ENCODE results near the gene PTPN14.
"Not testable (repeated sequence)": the region's sequence is repeated elsewhere in the genome, so short reads cannot be mapped to it uniquely, and the experiment has no call there.

The PTPN14 gene

GRCh38 chr1:214422137-214422671 is 129.2 kb downstream of the PTPN14 start:
- no peak for DNase-seq

- DNase-seq = no peak
These were observed 130.6 kb downstream of the PTPN14 start for GRCh38 chr1:214420833-214421232.

DNA sequence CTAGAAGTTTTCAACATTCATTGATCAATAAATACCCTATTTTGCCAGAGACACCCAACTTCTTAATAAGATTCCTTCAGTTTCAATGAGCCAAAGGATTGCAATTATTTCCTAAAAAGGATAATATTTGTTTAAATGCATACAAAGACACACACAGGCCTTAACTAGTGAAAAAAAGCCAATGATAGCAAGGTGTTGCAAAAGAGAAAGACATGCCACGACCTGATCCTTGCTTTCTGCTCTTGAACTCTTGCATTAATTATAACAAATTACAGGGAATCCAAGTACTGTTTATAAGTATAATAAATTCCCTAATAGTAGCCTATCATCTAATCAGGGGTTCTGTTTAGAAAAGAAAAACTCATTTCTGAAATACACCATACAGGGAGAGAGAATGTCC is 131.1 kb downstream of the PTPN14 start:
- DNase-seq = no peak

DNA sequence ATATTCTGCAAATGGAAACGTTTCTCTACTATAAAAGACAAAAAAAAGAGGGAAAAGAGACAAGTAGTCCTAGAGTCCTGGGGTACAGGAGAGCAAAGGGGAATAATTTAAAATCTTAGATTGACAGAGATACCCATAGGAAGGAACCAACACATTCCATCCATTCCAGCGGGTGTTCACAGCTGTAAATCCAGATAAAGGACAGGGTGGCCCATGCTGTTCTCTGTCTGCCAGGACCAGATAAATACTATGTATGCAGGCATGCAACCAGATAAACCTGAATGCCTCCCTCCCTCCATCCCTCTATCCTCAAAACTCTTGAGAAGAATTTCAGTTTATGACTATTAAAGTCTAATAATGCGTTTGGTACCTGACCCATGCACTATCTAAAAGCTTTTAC is 131.8 kb downstream of the PTPN14 start:
- DNase-seq = no peak

DNA sequence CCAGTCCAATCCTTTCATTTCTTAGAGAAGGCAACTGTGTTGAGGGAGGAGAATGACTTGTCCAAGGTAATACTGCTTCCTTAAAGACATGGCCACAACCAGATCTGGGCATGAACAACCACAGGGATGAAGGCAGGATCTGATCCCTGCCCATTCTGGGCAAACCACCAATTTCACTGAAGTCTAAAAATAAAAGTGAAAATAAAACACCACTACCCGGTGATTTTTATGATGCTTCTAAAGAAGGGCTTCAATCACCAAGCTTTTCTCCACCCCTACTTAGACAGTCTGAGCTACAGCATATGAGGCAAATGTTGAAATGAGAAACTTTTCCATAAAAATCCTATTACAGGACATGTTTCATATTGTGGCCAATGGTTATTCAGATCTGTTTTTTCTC is 133.0 kb downstream of the PTPN14 start:
- no peak for DNase-seq

- no peak for DNase-seq
These were observed 133.7 kb downstream of the PTPN14 start for GRCh38 chr1:214417545-214418210.

- DNase-seq = no peak
These were observed 134.5 kb downstream of the PTPN14 start for GRCh38 chr1:214416858-214417257.

- DNase-seq = no peak
These were observed 135.0 kb downstream of the PTPN14 start for GRCh38 chr1:214416417-214416816.

DNA sequence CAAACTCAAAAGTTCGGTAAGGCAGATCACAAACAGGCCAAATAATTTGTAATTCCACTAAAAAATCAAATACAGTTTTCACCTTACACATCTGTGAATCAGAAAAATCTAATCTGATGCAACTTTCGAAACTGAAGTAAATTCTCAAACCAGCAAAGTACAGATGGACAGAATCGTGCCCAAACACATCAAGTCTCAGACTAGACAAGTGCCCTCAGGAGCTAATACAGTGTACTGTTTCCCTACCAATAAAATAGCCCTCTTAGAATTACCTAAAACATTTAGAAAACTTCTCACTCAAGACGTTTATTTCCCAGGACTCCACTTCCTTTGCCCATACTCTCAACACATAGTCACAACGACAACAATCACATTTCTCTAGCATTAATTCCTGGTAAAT is 136.3 kb downstream of the PTPN14 start:
- no peak for DNase-seq

DNA sequence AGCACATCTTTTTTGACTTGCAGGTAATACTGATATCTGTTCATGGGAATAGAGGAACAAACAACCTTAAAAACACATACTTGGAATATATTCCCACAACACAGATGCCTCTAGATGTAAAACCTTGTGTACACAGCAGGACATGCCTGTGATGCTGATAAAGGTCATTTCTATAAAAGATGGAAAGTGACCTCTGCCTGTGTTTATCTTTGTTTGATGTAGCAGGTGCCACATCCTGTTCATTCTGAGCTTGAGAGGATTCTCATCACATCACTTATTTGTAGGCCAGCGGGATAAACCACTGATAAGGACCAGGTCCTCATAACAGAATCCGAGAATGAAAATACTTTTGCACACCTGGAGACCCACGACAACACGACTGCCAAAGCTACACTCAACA is 136.7 kb downstream of the PTPN14 start:
- no peak for DNase-seq

DNA sequence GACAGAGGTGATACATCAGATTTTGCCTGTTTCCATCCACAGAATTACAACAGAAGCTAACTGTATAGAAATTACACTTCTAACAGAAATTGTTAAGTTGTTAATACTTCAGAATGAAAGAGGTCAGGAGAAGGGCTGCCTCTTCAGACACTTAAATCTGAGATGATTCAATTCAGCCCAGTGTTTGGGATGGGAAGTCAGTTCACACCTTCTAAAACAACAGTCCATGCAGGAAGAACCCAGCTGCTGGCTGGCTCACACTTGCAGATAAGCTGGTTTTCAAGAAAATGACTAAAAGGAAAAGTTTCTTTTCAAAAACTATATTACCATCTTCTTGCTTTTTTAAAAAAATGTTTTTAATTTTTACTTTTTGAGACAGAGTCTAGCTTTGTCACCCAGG is 138.1 kb downstream of the PTPN14 start:
- no peak for DNase-seq

DNA sequence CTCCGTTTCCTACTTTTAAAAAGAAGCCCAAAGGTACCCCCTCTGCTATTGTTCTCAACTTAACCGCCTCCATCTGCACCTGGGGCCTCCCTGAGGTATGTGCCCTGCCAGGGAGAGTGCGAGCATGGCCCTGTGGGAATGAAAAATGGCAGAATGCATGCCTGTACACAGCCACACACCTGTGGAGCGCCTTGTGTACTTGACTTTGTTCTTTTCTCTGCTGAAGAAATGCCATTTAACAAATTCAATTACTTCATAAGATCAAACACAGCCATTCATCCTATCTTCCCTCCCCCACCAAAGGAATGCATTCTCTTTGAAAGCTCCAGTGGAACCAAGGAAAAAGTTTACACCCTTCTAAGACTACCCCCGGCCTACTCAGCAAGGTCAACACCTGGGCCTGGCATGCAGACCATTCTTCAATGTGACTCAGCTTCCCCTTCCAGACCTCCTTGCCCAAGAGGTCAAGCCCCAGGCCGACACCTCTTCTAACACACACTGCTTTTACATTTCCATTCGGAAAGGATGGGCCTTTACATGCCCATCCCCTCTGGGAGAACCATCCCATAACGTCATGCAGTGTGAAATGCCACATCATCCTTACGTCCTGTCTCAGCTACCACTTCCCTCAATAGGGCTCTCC is 146.7 kb downstream of the PTPN14 start:
- no peak for DNase-seq

GRCh38 chr1:214404154-214404553 is 147.2 kb downstream of the PTPN14 start:
- no peak for DNase-seq

- no peak for DNase-seq
These were observed 148.0 kb downstream of the PTPN14 start for GRCh38 chr1:214403431-214403830.

- DNase-seq = no peak
These were observed 148.8 kb downstream of the PTPN14 start for GRCh38 chr1:214402613-214403083.

- DNase-seq = no peak
These were observed 149.7 kb downstream of the PTPN14 start for GRCh38 chr1:214401666-214402065.

DNA sequence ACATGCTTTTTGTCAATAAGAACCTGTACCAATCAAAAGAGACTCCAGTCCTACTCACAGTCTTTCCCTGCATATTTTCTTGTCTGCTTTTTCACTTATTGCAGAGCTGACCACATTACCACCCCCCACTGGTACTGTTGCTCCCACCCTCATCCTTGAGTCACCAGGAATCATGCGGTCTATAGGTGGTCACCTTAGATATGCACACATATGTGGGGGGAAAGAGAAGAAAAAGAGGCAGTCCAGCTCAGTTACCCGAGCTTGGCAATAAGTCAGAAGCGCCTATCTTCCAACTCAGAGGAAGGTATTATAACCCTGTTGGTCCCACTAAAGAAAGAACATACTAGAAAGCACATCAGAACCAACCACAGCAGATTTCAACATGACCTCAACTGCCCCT is 151.3 kb downstream of the PTPN14 start:
- no peak for DNase-seq

DNA sequence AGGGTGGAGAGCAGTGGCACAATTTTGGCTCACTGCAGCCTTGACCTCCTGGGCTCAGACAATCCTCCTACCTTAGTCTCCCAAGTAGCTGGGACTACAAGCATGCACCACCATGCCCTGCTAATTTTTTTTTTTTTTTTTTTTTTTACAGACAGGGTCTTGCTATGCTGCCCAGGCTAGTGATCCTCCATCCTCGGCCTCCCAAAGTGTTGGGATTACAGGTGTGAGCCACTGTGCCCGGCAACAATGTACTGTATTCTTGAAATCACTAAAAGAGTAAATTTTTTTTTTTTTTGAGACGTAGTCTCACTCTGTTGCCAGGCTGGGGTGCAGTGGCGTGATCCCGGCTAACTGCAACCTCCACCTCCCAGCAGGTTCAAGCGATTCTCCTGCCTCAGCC is 152.9 kb downstream of the PTPN14 start:
- DNase-seq = no peak

DNA sequence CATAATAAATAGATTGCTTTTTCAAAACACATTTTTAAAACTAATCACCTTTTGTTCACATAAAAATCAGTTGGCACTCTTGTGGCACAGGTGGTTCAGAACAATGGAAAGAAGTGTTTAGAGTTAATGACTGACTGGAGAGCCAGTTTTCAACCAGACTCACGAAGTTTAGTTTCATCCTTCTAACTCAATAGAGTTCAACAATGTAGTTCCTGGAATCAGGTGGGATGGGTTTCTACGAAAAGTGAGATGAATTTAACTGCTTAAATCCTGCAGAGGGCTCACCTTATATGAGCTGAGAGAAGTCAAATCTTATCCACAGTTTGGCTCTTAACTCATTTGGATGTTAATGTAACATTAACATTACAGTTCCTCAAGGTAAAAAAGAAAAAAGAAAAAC is 153.9 kb downstream of the PTPN14 start:
- DNase-seq = no peak

GRCh38 chr1:214396330-214396729 is 155.1 kb downstream of the PTPN14 start:
- DNase-seq = no peak

DNA sequence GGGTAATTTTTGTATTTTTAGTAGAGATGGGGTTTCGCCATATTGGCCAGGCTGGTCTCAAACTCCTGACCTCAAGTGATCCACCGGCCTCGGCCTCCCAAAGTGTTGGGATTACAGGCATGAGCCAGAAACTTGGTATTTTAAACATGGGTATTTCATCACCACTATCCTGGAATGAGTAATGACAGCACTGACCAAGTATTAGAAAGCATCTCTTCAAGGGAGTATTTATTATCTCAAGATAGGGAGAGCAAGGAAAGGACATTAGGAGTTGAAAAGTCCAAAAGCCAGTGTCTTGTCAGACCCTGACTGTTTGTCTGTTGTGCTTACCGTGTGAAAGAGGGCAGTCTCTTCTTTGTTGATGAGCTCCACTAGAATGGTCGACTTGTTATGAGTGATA is 156.8 kb downstream of the PTPN14 start:
- not testable (repeated sequence) for DNase-seq

DNA sequence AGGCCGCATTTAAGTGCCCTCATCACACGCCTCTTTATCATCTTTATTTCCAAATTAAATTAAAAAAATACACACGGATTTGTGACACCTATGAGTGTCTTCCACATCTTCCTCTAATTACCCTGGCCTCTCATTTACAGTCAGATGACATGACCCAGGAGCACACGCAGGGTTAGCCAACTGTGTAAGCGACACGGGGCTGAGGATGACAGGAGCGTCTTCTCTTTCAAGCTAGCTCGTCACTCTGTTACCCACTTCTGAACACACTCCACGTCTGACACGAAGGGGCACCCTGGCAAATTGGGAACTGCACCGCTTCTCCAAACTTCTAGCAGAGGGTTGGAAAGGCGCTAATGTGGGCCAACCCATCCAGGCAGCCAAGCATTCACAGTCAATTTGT is 158.3 kb downstream of the PTPN14 start:
- no peak for DNase-seq

GRCh38 chr1:214391873-214392645 is 159.3 kb downstream of the PTPN14 start:
- no peak for DNase-seq

DNA sequence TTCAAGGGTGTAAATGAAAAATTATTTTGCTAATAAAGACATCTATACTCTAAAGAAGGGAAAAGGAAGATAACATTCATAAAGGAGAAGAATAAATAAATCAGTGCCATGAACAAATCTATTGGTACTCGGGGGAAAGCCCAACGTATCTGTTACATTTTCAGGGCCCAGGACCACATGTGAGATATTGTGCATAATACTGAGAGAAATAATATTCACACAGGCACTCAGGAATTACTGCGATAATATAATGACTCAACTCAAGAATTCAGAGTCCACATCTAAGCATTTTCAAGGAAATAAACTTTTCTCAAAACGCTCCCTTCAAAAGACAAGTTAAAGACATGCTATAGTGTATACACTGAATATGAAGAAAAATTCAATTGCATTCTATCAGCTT is 161.7 kb downstream of the PTPN14 start:
- no peak for DNase-seq
